SK-N-SH (cell line): ENCODE results near the gene LYPD8. TPM values are rescaled to one million over a fixed set of nuclear protein-coding genes. Genes with fewer than 3 reads are reported as not detected.
"Not testable (repeated sequence)": the region's sequence is repeated elsewhere in the genome, so short reads cannot be mapped to it uniquely, and the experiment has no call there.

ENCODE experiments used
- CTCF ChIA-PET: fragments of 300-600, 350-600 bp; formaldehyde crosslinking; extraction: SDS; loops from one replicate; lab custom pipeline; 2021; lab: Yijun Ruan, JAX
- POLR2A ChIA-PET: fragments of 350-600 bp; sonication (Branson Sonifier 250); formaldehyde crosslinking; extraction: SDS; loops from one replicate; lab custom pipeline; 2020; ENCODE audit warnings: antibody characterized with exemption, inconsistent platforms; lab: Yijun Ruan, JAX
- DNase-seq: peaks from one replicate; pipeline ENCODE4 v3.0.0; 2012
- H2AFZ ChIP-seq: fragments of 200-600 bp; sonication (generic); 2 replicates; pipeline ENCODE4 v1.8.1; 2016; ENCODE audit warnings: antibody characterized with exemption, mild to moderate bottlenecking, low read depth
- H3F3A ChIP-seq: fragments of 200-600 bp; sonication (generic); replicated peaks from 2 replicates; pipeline ENCODE3; 2016; ENCODE audit warnings: antibody characterized with exemption, mild to moderate bottlenecking; ENCODE audit not compliant: insufficient read depth
- H3K27ac ChIP-seq, 2 experiments: fragments of 200-500 bp in 1 of 2; fragments of 200-600 bp in 1 of 2; sonication (Bioruptor generic) in 1 of 2; sonication (generic), shearing (Covaris generic) in 1 of 2; 2 replicates each; pipeline versions ENCODE4 v1.5.1 to v1.6.1; 2014 to 2016; ENCODE audit warnings: low read depth in 2 of 2, inconsistent platforms in 1 of 2, low read length in 1 of 2, mild to moderate bottlenecking in 1 of 2, mixed read lengths in 1 of 2
- H3K27me3 ChIP-seq: fragments of 200-600 bp; sonication (generic), shearing (Covaris generic); 2 replicates; pipeline ENCODE4 v1.6.1; 2016; ENCODE audit warnings: mixed run types; ENCODE audit not compliant: insufficient read depth
- H3K36me3 ChIP-seq, 2 experiments: fragments of 200-500 bp in 1 of 2; fragments of 200-600 bp in 1 of 2; sonication (Bioruptor generic) in 1 of 2; sonication (generic) in 1 of 2; replicated peaks in 1 of 2; 2 replicates each; pipeline versions ENCODE3 to v1.5.1; 2014 to 2016; ENCODE audit warnings: low read length in 1 of 2, mild to moderate bottlenecking in 1 of 2; ENCODE audit not compliant: insufficient read depth in 2 of 2, control insufficient read depth in 1 of 2
- H3K4me1 ChIP-seq, 2 experiments: fragments of 200-500 bp in 1 of 2; fragments of 200-600 bp in 1 of 2; sonication (Bioruptor generic) in 1 of 2; sonication (generic), shearing (Covaris generic) in 1 of 2; 2 replicates each; pipeline versions ENCODE4 v1.5.1 to v1.6.1; 2014 to 2016; ENCODE audit warnings: low read depth in 1 of 2, low read length in 1 of 2, mixed run types in 1 of 2; ENCODE audit not compliant: insufficient read depth in 2 of 2, control insufficient read depth in 1 of 2
- H3K4me2 ChIP-seq: fragments of 200-600 bp; sonication (generic), shearing (Covaris generic); 2 replicates; pipeline ENCODE4 v1.6.1; 2017; ENCODE audit warnings: mixed run types
- H3K4me3 ChIP-seq, 2 experiments: fragments of 200-500 bp in 1 of 2; fragments of 200-600 bp in 1 of 2; sonication (Bioruptor generic) in 1 of 2; sonication (generic), shearing (Covaris generic) in 1 of 2; 2 replicates each; pipeline versions ENCODE4 v1.5.1 to v1.8.1; 2014 to 2016; ENCODE audit warnings: low read depth in 2 of 2, inconsistent platforms in 1 of 2, low read length in 1 of 2, mild to moderate bottlenecking in 1 of 2, mixed read lengths in 1 of 2, moderate library complexity in 1 of 2
- H3K79me2 ChIP-seq: fragments of 200-600 bp; sonication (generic); 2 replicates; pipeline ENCODE4 v1.8.1; 2017; ENCODE audit warnings: mild to moderate bottlenecking; ENCODE audit not compliant: insufficient read depth
- H3K9ac ChIP-seq: fragments of 200-600 bp; sonication (generic); 2 replicates; pipeline ENCODE4 v1.6.1; 2017; ENCODE audit warnings: mixed run types
- H3K9me2 ChIP-seq: fragments of 200-600 bp; sonication (generic); 2 replicates; pipeline ENCODE4 v1.6.1; 2017; ENCODE audit warnings: mixed run types
- H3K9me3 ChIP-seq: fragments of 200-600 bp; sonication (generic); 2 replicates; pipeline ENCODE4 v1.6.1; 2017; ENCODE audit warnings: mixed run types, mild to moderate bottlenecking, moderate library complexity
- H4K20me1 ChIP-seq: fragments of 200-600 bp; sonication (generic); 2 replicates; pipeline ENCODE4 v1.6.1; 2017; ENCODE audit warnings: mild to moderate bottlenecking, mixed run types; ENCODE audit not compliant: insufficient read depth
- CHD2 ChIP-seq: fragments of 150-350 bp; IDR thresholded peaks from 2 replicates; pipeline ENCODE4 v1.6.1; 2018; ENCODE audit warnings: low read length; ENCODE audit not compliant: partially characterized antibody
- FOXJ3 ChIP-seq: sonication (generic); formaldehyde crosslinking; IDR thresholded peaks from 2 replicates; pipeline ENCODE4 v1.5.1; 2020; ENCODE audit warnings: mild to moderate bottlenecking, missing genetic modification reagents
- MEF2A ChIP-seq: IDR thresholded peaks from 2 replicates; pipeline ENCODE4 v1.4.0; 2012; ENCODE audit warnings: low read depth, borderline replicate concordance
- MXI1 ChIP-seq: IDR thresholded peaks from 2 replicates; pipeline ENCODE4 v1.6.1; 2012; ENCODE audit warnings: mild to moderate bottlenecking, low read depth, low read length, improper control_type of control experiment
- NFIC ChIP-seq: IDR thresholded peaks from 2 replicates; pipeline ENCODE4 v1.4.0; 2012; ENCODE audit warnings: borderline replicate concordance
- NRF1 ChIP-seq: IDR thresholded peaks from 2 replicates; pipeline ENCODE4 v1.6.1; 2012; ENCODE audit warnings: low read depth, mild to moderate bottlenecking, low read length
- RCOR1 ChIP-seq: fragments of 150-350 bp; IDR thresholded peaks from 2 replicates; pipeline ENCODE4 v1.6.1; 2017; ENCODE audit warnings: antibody characterized with exemption, low read length
- RFX5 ChIP-seq: IDR thresholded peaks from 2 replicates; pipeline ENCODE4 v1.6.1; 2012; ENCODE audit warnings: mild to moderate bottlenecking, improper control_type of control experiment, low read length
- RXRA ChIP-seq: IDR thresholded peaks from 2 replicates; pipeline ENCODE4 v1.4.0; 2012; ENCODE audit warnings: low read depth, mild to moderate bottlenecking, borderline replicate concordance
- SIN3A ChIP-seq: IDR thresholded peaks from 2 replicates; pipeline ENCODE4 v1.6.1; 2012; ENCODE audit warnings: low read depth, mild to moderate bottlenecking, low read length, moderate library complexity, borderline replicate concordance
- SMC3 ChIP-seq: IDR thresholded peaks from 2 replicates; pipeline ENCODE4 v1.6.1; 2012; ENCODE audit warnings: low read depth, low read length, improper control_type of control experiment
- TAF1 ChIP-seq: IDR thresholded peaks from 2 replicates; pipeline ENCODE4 v1.6.1; 2012; ENCODE audit warnings: low read depth, mild to moderate bottlenecking, low read length, moderate library complexity, borderline replicate concordance
- TEAD4 ChIP-seq: IDR thresholded peaks from 2 replicates; pipeline ENCODE4 v1.4.0; 2012; ENCODE audit warnings: mild to moderate bottlenecking, borderline replicate concordance; ENCODE audit not compliant: insufficient read depth
- WGBS: methylation state at CpG from one replicate; pipeline ENCODE4 v1.1.6; 2017; ENCODE audit warnings: low lambda C conversion rate; 5-methylcytosine and 5-hydroxymethylcytosine counted together
- polyA plus RNA-seq, 3 experiments: library from polyadenylated mRNA; depleted of rRNA; stranded (reverse); fragments of >200 nt; gene quantifications; 2 replicates each; pipeline ENCODE4 v1.2.3, GENCODE V29; 2012
- TF ChIP-seq, protein P1 (sequence below): IDR thresholded peaks from 2 replicates; pipeline ENCODE4 v1.4.0; 2012; ENCODE audit warnings: low read depth
- TF ChIP-seq, protein P2 (sequence below): fragments of 150-350 bp; IDR thresholded peaks from 2 replicates; pipeline ENCODE4 v1.6.1; 2017; ENCODE audit warnings: antibody characterized with exemption, low read length, low read depth, borderline replicate concordance

Gene LYPD8
- polyA plus RNA-seq, 1 of the 3 experiments (the other 2 are of a cell fraction) = 1.5 TPM

- Histone ChIP-seq H3K36me3 (no peaks in the 10 kb centered on the region), H3K9me3 (no peaks in the 10 kb centered on the region), H4K20me1 (no peaks in the 10 kb centered on the region), H3K4me1 (no peaks in the 10 kb centered on the region), H3K9me2 (no peaks in the 10 kb centered on the region), H3F3A (no peaks in the 10 kb centered on the region), H3K4me3 (no peak overlapping the region), H3K27ac (no peak overlapping the region), H3K27me3 (peaks cover 9% of the 10 kb centered on the region; the same call in 1 of the 2 replicates), H3K79me2 (no peaks in the 10 kb centered on the region), H3K9ac (no peak overlapping the region), H2AFZ (no peak overlapping the region), H3K4me2 (no peak overlapping the region)
- TF ChIP-seq TEAD4 = no peak
- TF ChIP-seq, protein P1, sequence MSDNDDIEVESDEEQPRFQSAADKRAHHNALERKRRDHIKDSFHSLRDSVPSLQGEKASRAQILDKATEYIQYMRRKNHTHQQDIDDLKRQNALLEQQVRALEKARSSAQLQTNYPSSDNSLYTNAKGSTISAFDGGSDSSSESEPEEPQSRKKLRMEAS = no peak
- no peak for TF ChIP-seq CHD2
- no peak for TF ChIP-seq MXI1
- no peak for TF ChIP-seq SMC3
- TF ChIP-seq NFIC = no peak
- no peak for TF ChIP-seq SIN3A
- no peak for TF ChIP-seq TAF1
- no peak for TF ChIP-seq RCOR1
- no peak for TF ChIP-seq NRF1
- TF ChIP-seq RXRA = no peak
- no peak for TF ChIP-seq RFX5
- no peak for TF ChIP-seq MEF2A
- no peak for TF ChIP-seq FOXJ3 (CRISPR knock-in tag)
- TF ChIP-seq, protein P2, sequence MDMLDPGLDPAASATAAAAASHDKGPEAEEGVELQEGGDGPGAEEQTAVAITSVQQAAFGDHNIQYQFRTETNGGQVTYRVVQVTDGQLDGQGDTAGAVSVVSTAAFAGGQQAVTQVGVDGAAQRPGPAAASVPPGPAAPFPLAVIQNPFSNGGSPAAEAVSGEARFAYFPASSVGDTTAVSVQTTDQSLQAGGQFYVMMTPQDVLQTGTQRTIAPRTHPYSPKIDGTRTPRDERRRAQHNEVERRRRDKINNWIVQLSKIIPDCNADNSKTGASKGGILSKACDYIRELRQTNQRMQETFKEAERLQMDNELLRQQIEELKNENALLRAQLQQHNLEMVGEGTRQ = no peak
- CTCF ChIA-PET = interaction anchor here (1.4 kb wide), 1 partner anchor 17 kb away, joined by 8 read pairs; no protein-coding TSS in a partner anchor
- 18% methylated on average over 5 of the region's 5 CpGs for WGBS
- POLR2A ChIA-PET = no interaction called here
- DNase-seq = no peak
Measured at GRCh38 chr1:248790456-248790855, 34.9 kb upstream of the LYPD8 start.

DNA sequence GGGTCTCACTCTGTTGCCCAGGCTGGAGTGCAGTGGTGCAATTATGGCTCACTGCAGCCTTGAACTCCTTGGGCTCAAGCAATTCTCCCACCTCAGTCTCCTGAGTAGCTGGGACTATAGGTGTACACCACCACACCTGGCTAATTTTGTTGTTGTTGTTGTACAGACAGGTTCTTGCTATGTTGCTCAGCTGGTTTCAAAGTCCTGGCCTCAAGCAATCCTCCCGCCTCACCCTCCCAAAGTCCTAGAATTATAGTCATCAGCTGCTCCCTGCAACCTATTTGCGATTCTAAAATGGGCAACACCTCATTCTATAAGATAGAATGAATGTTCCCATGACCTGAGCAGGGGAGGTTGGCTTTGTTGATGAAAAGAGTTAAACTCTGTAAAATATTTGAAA lies 33.8 kb upstream of the LYPD8 start:
- H3K4me2 ChIP-seq, H4K20me1 ChIP-seq, H3K9ac ChIP-seq, H3K27me3 ChIP-seq, H3K4me1 ChIP-seq, H3F3A ChIP-seq, H3K27ac ChIP-seq, H3K79me2 ChIP-seq, DNase-seq, H2AFZ ChIP-seq, H3K36me3 ChIP-seq, H3K9me3 ChIP-seq, POLR2A ChIA-PET, H3K4me3 ChIP-seq, H3K9me2 ChIP-seq: not testable (repeated sequence)
- 0% methylated on average over 2 of the region's 2 CpGs for WGBS
- CTCF ChIA-PET = interaction anchor here (0.9 kb wide), 1 partner anchor 17 kb away, joined by 3 read pairs; no protein-coding TSS in a partner anchor
